HL-60 (cell line): Measurements from ENCODE around the gene KRTAP5-6.

Experiments
- DNase-seq, 2 experiments: peaks; one replicate each; pipeline ENCODE4 v3.0.0-alpha.2; 2010 to 2020; ENCODE audit warnings: low read depth in 1 of 2, low spot score in 1 of 2
- H3K27ac ChIP-seq: fragments of 250-450 bp; sonication (Bioruptor Pico); replicated peaks from 2 replicates; pipeline ENCODE4 v1.5.1; 2020; ENCODE audit warnings: mild to moderate bottlenecking, moderate library complexity
- H3K27me3 ChIP-seq: fragments of 250-450 bp; sonication (Bioruptor Pico); 2 replicates; pipeline ENCODE4 v1.5.1; 2021; ENCODE audit warnings: mild to moderate bottlenecking, moderate library complexity; ENCODE audit not compliant: insufficient read depth, poor library complexity, severe bottlenecking
- H3K4me3 ChIP-seq: replicated peaks from 2 replicates; pipeline ENCODE4 v1.5.1; 2011; ENCODE audit warnings: mild to moderate bottlenecking, control low read depth, low read length; ENCODE audit not compliant: insufficient read depth
- GABPA ChIP-seq: IDR thresholded peaks from 2 replicates; pipeline ENCODE4 v1.6.1; 2012; ENCODE audit warnings: low read depth
- POLR2AphosphoS5 ChIP-seq: IDR thresholded peaks from 2 replicates; pipeline ENCODE4 v1.6.1; 2012; ENCODE audit warnings: low read depth
- SPI1 ChIP-seq: IDR thresholded peaks from 2 replicates; pipeline ENCODE4 v1.6.1; 2012; ENCODE audit warnings: low read depth, mild to moderate bottlenecking, borderline replicate concordance
- TF ChIP-seq, protein P1 (sequence below): IDR thresholded peaks from one replicate; pipeline ENCODE4 v1.5.1; 2011; ENCODE audit warnings: low read length, control low read depth, inconsistent platforms; ENCODE audit not compliant: insufficient read depth
- TF ChIP-seq, protein P2 (sequence below): IDR thresholded peaks from 2 replicates; pipeline ENCODE4 v1.6.1; 2012; ENCODE audit warnings: low read depth; ENCODE audit not compliant: insufficient replicate concordance

The KRTAP5-6 gene

DNA sequence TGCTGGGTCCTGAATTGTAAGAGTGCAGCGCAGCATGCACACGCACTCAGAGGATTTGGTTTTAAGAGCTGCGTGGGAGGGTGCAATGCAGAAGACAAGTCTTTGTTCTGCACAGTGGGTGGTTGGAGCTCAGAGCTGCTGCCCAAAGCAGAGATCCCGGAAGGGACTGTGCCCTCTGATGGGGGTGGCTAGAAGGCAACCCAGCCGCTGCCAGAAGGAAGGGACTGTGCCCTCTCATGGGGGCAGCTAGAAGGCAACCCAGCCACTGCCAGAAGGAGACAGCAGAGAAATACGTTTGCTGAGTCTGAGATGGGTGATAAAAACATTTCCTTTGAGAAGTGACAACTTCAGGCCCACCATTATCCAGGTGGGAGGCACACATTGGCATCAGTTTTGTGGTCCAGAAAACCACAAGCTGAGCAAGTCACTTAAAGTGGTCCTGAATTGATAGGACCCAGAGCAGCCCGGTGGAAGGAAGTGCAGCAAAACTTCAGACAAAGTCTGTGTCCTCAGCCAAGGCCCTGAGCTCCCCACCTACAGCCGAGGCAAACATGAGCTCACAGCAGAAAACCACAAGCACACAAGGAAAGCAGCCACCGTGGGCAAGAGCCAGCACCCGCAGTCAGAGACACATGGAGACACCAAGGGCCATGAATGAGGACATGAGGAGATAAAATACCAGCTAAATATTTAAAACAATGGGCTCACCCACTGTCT, 4.3 kb downstream of the KRTAP5-6 start:
- no peak overlapping the region for H3K27ac ChIP-seq
- TF ChIP-seq, protein P1, sequence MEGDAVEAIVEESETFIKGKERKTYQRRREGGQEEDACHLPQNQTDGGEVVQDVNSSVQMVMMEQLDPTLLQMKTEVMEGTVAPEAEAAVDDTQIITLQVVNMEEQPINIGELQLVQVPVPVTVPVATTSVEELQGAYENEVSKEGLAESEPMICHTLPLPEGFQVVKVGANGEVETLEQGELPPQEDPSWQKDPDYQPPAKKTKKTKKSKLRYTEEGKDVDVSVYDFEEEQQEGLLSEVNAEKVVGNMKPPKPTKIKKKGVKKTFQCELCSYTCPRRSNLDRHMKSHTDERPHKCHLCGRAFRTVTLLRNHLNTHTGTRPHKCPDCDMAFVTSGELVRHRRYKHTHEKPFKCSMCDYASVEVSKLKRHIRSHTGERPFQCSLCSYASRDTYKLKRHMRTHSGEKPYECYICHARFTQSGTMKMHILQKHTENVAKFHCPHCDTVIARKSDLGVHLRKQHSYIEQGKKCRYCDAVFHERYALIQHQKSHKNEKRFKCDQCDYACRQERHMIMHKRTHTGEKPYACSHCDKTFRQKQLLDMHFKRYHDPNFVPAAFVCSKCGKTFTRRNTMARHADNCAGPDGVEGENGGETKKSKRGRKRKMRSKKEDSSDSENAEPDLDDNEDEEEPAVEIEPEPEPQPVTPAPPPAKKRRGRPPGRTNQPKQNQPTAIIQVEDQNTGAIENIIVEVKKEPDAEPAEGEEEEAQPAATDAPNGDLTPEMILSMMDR: no peak
- TF ChIP-seq SPI1 (no peak), GABPA (no peak), POLR2AphosphoS5 (no peak)
- TF ChIP-seq, protein P2, sequence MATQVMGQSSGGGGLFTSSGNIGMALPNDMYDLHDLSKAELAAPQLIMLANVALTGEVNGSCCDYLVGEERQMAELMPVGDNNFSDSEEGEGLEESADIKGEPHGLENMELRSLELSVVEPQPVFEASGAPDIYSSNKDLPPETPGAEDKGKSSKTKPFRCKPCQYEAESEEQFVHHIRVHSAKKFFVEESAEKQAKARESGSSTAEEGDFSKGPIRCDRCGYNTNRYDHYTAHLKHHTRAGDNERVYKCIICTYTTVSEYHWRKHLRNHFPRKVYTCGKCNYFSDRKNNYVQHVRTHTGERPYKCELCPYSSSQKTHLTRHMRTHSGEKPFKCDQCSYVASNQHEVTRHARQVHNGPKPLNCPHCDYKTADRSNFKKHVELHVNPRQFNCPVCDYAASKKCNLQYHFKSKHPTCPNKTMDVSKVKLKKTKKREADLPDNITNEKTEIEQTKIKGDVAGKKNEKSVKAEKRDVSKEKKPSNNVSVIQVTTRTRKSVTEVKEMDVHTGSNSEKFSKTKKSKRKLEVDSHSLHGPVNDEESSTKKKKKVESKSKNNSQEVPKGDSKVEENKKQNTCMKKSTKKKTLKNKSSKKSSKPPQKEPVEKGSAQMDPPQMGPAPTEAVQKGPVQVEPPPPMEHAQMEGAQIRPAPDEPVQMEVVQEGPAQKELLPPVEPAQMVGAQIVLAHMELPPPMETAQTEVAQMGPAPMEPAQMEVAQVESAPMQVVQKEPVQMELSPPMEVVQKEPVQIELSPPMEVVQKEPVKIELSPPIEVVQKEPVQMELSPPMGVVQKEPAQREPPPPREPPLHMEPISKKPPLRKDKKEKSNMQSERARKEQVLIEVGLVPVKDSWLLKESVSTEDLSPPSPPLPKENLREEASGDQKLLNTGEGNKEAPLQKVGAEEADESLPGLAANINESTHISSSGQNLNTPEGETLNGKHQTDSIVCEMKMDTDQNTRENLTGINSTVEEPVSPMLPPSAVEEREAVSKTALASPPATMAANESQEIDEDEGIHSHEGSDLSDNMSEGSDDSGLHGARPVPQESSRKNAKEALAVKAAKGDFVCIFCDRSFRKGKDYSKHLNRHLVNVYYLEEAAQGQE: no peak
- peaks cover 2% of the 10 kb centered on the region for H3K27me3 ChIP-seq
- H3K4me3 ChIP-seq: no peak overlapping the region
- DNase-seq: no peak

DNA sequence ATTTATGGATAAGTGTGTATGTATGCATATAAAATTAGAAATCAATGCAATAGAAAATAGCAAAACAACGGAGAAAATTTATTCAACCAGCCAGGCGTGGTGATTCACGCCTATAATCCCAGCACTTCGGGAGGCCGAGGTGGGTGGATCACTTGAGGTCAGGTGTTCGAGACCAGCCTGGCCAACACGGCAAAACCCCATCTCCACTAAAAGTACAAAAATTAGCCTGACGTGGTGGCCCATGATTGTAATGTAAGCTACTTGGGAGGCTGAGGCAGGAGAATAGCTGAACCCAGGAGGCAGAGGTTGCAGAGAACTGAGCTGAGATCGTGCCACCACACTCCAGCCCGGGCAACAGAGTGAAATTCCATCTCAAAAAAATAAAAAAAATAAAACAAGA, 5.5 kb downstream of the KRTAP5-6 start:
- Histone ChIP-seq H3K4me3 (no peak overlapping the region), H3K27me3 (peaks cover 2% of the 10 kb centered on the region), H3K27ac (no peak overlapping the region)
- no peak for DNase-seq
- TF ChIP-seq GABPA (no peak), POLR2AphosphoS5 (no peak), SPI1 (no peak)
- TF ChIP-seq, protein P1: no peak
- TF ChIP-seq, protein P2: no peak

DNA sequence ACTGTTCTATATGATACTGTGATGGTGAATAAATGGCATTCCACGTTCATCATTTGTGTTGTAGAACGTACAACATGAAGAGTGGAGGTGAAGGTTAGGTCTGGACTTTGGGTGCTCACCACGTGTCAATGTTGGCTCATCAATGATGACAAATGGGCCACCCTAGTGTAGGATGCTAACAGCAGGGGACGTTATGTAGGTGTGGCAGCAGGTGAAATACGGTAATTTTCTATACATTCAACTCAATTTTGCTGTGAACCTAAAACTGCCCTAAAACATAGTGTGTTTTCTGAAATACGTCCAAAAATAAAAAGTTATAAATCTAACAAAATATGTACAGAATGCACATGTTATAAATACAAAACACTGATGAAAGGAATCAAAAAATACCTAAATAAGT, 6.2 kb downstream of the KRTAP5-6 start:
- peaks cover 2% of the 10 kb centered on the region for H3K27me3 ChIP-seq
- H3K27ac ChIP-seq: no peak overlapping the region
- TF ChIP-seq, protein P1: no peak
- TF ChIP-seq POLR2AphosphoS5: no peak
- TF ChIP-seq SPI1: no peak
- TF ChIP-seq GABPA: no peak
- TF ChIP-seq, protein P2: no peak

More for the DNA sequence above, 6.2 kb downstream of the KRTAP5-6 start:
- DNase-seq: no peak
- no peak overlapping the region for H3K4me3 ChIP-seq
